B cell (primary cell): ENCODE results near the gene DCUN1D5. TPM values are rescaled to one million over a fixed set of nuclear protein-coding genes. Genes with fewer than 3 reads are reported as not detected.

Experiments
- ATAC-seq: fragments of 200-7000 bp; cut with Tn5 transposase; one replicate; pipeline ENCODE4 v1.10.0; 2021; ENCODE audit warnings: low read depth, mild to moderate bottlenecking, moderate number of reproducible peaks, moderate library complexity
- CTCF ChIA-PET: fragments of 350-600 bp; sonication (Branson Sonifier 250); formaldehyde crosslinking; loops from one replicate; lab custom pipeline; 2021; ENCODE audit warnings: antibody characterized with exemption, inconsistent platforms; lab: Charles Lee
- POLR2A ChIA-PET: fragments of 350-600 bp; sonication (Branson Sonifier 250); formaldehyde crosslinking; loops from one replicate; lab custom pipeline; 2021; ENCODE audit warnings: antibody characterized with exemption; lab: Charles Lee
- DNase-seq: peaks from one replicate; pipeline ENCODE4 v3.0.0; 2013
- H2AFZ ChIP-seq: 2 replicates; pipeline ENCODE4 v1.6.1; 2012; ENCODE audit warnings: mild to moderate bottlenecking, low read depth, low read length; ENCODE audit not compliant: insufficient read depth, poor library complexity, severe bottlenecking
- H3K27ac ChIP-seq, 2 donors: 1 replicate in 1 of 2; 2 replicates in 1 of 2; pipeline ENCODE4 v1.5.1; 2012 to 2013; ENCODE audit warnings: low read length in 2 of 2, mild to moderate bottlenecking in 2 of 2, moderate library complexity in 1 of 2
- H3K27me3 ChIP-seq, 4 experiments: fragments of 200-600 bp in 1 of 4; sonication (generic) in 1 of 4; replicated peaks in 1 of 4; 1 replicate in 2 of 4; 2 replicates in 2 of 4; pipeline versions ENCODE4 v1.6.1 to v1.7.0; 2013 to 2016; ENCODE audit warnings: low read length in 3 of 4, mild to moderate bottlenecking in 2 of 4, mixed read lengths in 1 of 4, moderate library complexity in 1 of 4; ENCODE audit not compliant: insufficient read depth in 4 of 4, control insufficient read depth in 3 of 4; ENCODE audit errors: control extremely low read depth in 1 of 4
- H3K36me3 ChIP-seq, 2 experiments: replicated peaks in 1 of 2; 1 replicate in 1 of 2; 2 replicates in 1 of 2; pipeline versions ENCODE4 v1.6.1 to v1.7.1; 2013; ENCODE audit warnings: low read length in 1 of 2; ENCODE audit not compliant: insufficient read depth in 2 of 2, control insufficient read depth in 1 of 2; ENCODE audit errors: control extremely low read depth in 1 of 2, extremely low read depth in 1 of 2
- H3K4me1 ChIP-seq, 2 donors: fragments of 200-600 bp in 1 of 2; sonication (generic) in 1 of 2; 1 replicate in 1 of 2; 2 replicates in 1 of 2; pipeline versions ENCODE4 v1.5.1 to v1.6.1; 2013 to 2017; ENCODE audit warnings: low read length in 2 of 2; ENCODE audit not compliant: control insufficient read depth in 2 of 2, insufficient read depth in 2 of 2
- H3K4me2 ChIP-seq: replicated peaks from 2 replicates; pipeline ENCODE3; 2012; ENCODE audit warnings: mild to moderate bottlenecking, low read depth, low read length; ENCODE audit not compliant: poor library complexity, severe bottlenecking
- H3K4me3 ChIP-seq, 5 experiments: fragments of 200-600 bp in 1 of 5; sonication (generic) in 1 of 5; 1 replicate in 3 of 5; 2 replicates in 2 of 5; pipeline versions ENCODE4 v1.5.1 to v1.7.0; 2011 to 2016; ENCODE audit warnings: low read length in 4 of 5, mild to moderate bottlenecking in 4 of 5, low read depth in 2 of 5, control low read depth in 1 of 5, moderate library complexity in 1 of 5; ENCODE audit not compliant: insufficient read depth in 1 of 5; ENCODE audit errors: control extremely low read depth in 1 of 5, extremely low read depth in 1 of 5
- H3K79me2 ChIP-seq: fragments of 200-600 bp; sonication (generic); one replicate; pipeline ENCODE4 v1.6.0; 2016; ENCODE audit warnings: low read length; ENCODE audit not compliant: control insufficient read depth, insufficient read depth
- H3K9ac ChIP-seq: fragments of 200-600 bp; sonication (generic); 2 replicates; pipeline ENCODE4 v1.6.1; 2017; ENCODE audit warnings: mild to moderate bottlenecking, low read length, moderate library complexity
- H3K9me3 ChIP-seq, 3 donors: one replicate each; pipeline versions ENCODE4 v1.6.1 to v1.7.1; 2013; ENCODE audit warnings: low read length in 2 of 3; ENCODE audit not compliant: control insufficient read depth in 2 of 3, insufficient read depth in 1 of 3; ENCODE audit errors: control extremely low read depth in 1 of 3
- H4K20me1 ChIP-seq: 2 replicates; pipeline ENCODE4 v1.6.0; 2012; ENCODE audit warnings: mild to moderate bottlenecking, low read length; ENCODE audit not compliant: insufficient read depth, control insufficient read depth, poor library complexity, severe bottlenecking
- H3K27ac Mint-ChIP-seq: one replicate; pipeline ENCODE4 v1.8.0; 2021; ENCODE audit warnings: mixed read lengths
- H3K27me3 Mint-ChIP-seq: one replicate; pipeline ENCODE4 v1.8.0; 2021; ENCODE audit warnings: mixed read lengths
- H3K4me1 Mint-ChIP-seq: one replicate; pipeline ENCODE4 v1.8.0; 2021; ENCODE audit warnings: mixed read lengths
- H3K4me3 Mint-ChIP-seq: one replicate; pipeline ENCODE4 v1.8.0; 2021; ENCODE audit warnings: mixed read lengths
- H3K9me3 Mint-ChIP-seq: one replicate; pipeline ENCODE4 v1.8.0; 2022; ENCODE audit warnings: mixed read lengths; ENCODE audit not compliant: insufficient read depth
- EZH2 ChIP-seq: IDR thresholded peaks from 2 replicates; pipeline ENCODE4 v1.6.1; 2012; ENCODE audit warnings: borderline replicate concordance, low read depth, mild to moderate bottlenecking, moderate library complexity, low read length; ENCODE audit not compliant: insufficient read depth, poor library complexity, severe bottlenecking
- WGBS: methylation state at CpG from one replicate; pipeline ENCODE4 v1.1.5; 2013; ENCODE audit warnings: missing lambda C conversion rate; ENCODE audit not compliant: insufficient coverage; 5-methylcytosine and 5-hydroxymethylcytosine counted together
- intact Hi-C: fragments of 100-400 bp; cut with micrococcal nuclease; formaldehyde crosslinking; loops from one replicate; pipeline ENCODE4 v1.10.0; 2022
- polyA plus RNA-seq: library from polyadenylated mRNA; depleted of rRNA; stranded (reverse); fragments of >200 nt; gene quantifications from 2 replicates; pipeline ENCODE4 v1.2.3, GENCODE V29; 2012
- total RNA-seq, 2 donors: library from RNA; stranded (reverse); fragments of 120-200 nt in 1 of 2; gene quantifications; 1 replicate in 1 of 2; 2 replicates in 1 of 2; pipeline versions ENCODE4 v1.2.3 to v1.2.4, GENCODE V29; 2013 to 2022
- TF ChIP-seq, protein P1 (sequence below): fragments of 200-600 bp; IDR thresholded peaks from one replicate; pipeline ENCODE4 v1.8.0; 2022; ENCODE audit warnings: antibody characterized with exemption, mild to moderate bottlenecking

Gene DCUN1D5
- total and polyA plus RNA-seq, 2 donors (not counting 1 experiment from before 2014, with no cell fraction given): 11.9 to 14.2 TPM

DNA sequence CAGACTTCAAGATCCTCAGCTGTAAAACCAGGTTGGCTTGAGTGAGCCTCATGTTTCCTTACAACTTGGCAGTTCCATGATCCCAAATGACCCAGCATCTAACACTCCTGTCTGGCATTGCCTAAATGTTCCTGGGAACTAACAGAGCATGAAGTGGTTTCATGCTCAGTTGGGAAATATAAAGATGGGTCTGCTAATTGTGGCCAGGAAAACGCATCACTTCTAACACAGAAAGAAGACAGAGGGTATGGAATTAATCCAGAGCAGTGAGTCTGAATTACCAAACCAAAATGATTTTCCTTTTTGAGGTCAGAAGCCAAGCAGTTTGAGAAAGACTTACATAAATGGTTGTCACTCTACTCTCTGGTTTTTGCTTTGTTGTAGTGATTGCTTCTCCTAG lies 75.9 kb downstream of the DCUN1D5 start:
- Mint-ChIP-seq H3K4me1 (no peaks in the 10 kb centered on the region), H3K4me3 (no peak overlapping the region), H3K9me3 (no peaks in the 10 kb centered on the region), H3K27me3 (peaks cover 12% of the 10 kb centered on the region), H3K27ac (no peak overlapping the region)
- no peak overlapping the region for H3K4me2 ChIP-seq
- intact Hi-C loops: no loop called here
- H3K27ac ChIP-seq: no peak overlapping the region
- DNase-seq (no peak), ATAC-seq (no peak)
- H4K20me1 ChIP-seq: no peaks in the 10 kb centered on the region
- peaks cover 0 to 6% (median 0%) of the 10 kb centered on the region in 4 experiments for H3K27me3 ChIP-seq
- TF ChIP-seq, protein P1, sequence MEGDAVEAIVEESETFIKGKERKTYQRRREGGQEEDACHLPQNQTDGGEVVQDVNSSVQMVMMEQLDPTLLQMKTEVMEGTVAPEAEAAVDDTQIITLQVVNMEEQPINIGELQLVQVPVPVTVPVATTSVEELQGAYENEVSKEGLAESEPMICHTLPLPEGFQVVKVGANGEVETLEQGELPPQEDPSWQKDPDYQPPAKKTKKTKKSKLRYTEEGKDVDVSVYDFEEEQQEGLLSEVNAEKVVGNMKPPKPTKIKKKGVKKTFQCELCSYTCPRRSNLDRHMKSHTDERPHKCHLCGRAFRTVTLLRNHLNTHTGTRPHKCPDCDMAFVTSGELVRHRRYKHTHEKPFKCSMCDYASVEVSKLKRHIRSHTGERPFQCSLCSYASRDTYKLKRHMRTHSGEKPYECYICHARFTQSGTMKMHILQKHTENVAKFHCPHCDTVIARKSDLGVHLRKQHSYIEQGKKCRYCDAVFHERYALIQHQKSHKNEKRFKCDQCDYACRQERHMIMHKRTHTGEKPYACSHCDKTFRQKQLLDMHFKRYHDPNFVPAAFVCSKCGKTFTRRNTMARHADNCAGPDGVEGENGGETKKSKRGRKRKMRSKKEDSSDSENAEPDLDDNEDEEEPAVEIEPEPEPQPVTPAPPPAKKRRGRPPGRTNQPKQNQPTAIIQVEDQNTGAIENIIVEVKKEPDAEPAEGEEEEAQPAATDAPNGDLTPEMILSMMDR: no peak
- TF ChIP-seq EZH2: no peak
- ChIA-PET CTCF (no interaction called here), POLR2A (no interaction called here)
- H3K79me2 ChIP-seq: no peaks in the 10 kb centered on the region
- H3K9me3 ChIP-seq: peaks cover 0 to 2% (median 1%) of the 10 kb centered on the region in 3 donors
- no peak overlapping the region for H3K9ac ChIP-seq
- whole genome bisulfite sequencing: no CpG with 5 or more reads among the region's 1 CpG
- H2AFZ ChIP-seq: no peak overlapping the region
- H3K4me3 ChIP-seq: no peak overlapping the region
- no peaks in the 10 kb centered on the region for H3K36me3 ChIP-seq
- no peaks in the 10 kb centered on the region for H3K4me1 ChIP-seq

DNA sequence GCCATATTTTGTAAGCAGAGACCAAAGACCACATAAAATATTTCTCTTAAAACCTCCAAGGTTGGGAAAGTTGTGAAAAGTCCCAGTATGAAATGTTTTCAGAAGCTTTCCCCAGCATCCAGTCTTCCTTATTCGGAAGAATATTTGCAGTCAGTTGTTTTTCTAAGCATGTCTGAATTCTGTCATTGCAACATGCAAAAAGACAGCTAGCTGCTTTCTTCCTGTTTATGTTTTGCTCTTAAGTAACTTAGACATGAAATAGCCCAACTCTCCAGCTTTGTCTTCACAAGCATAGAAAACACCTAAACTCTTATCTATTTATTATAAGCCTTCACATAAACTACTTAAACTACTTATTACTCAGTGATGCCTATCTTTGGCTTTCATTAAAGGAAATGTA lies 78.5 kb downstream of the DCUN1D5 start:
- Mint-ChIP-seq H3K4me3 (no peak overlapping the region), H3K27me3 (peaks cover 14% of the 10 kb centered on the region), H3K4me1 (no peaks in the 10 kb centered on the region), H3K27ac (no peak overlapping the region), H3K9me3 (peaks cover 7% of the 10 kb centered on the region)
- CTCF ChIA-PET: no interaction called here
- DNase-seq: no peak
- WGBS: no CpG with 5 or more reads among the region's 1 CpG
- Histone ChIP-seq H4K20me1 (no peaks in the 10 kb centered on the region), H3K79me2 (no peaks in the 10 kb centered on the region), H3K9me3 (peaks cover 0 to 10% (median 2%) of the 10 kb centered on the region in 3 donors), H3K36me3 (no peaks in the 10 kb centered on the region), H3K27ac (no peak overlapping the region), H2AFZ (no peak overlapping the region), H3K9ac (no peak overlapping the region), H3K4me2 (no peak overlapping the region), H3K4me1 (no peaks in the 10 kb centered on the region), H3K27me3 (peaks cover 0 to 6% (median 0%) of the 10 kb centered on the region in 4 experiments), H3K4me3 (no peak overlapping the region)
- POLR2A ChIA-PET: no interaction called here
- TF ChIP-seq, protein P1: no peak
- TF ChIP-seq EZH2: no peak
- intact Hi-C loops: no loop called here
- ATAC-seq: no peak

Other genes with a start within 250 kb of the DCUN1D5 start
- not detected in 2 replicates for gene MMP3, start 248.6 kb downstream of the DCUN1D5 start, total RNA-seq
- gene MMP3, start 248.6 kb downstream of the DCUN1D5 start, polyA plus RNA-seq: not detected in 2 replicates
- gene MMP12, start 217.2 kb downstream of the DCUN1D5 start, total RNA-seq: not detected in 2 replicates
- gene MMP12, start 217.2 kb downstream of the DCUN1D5 start, polyA plus RNA-seq: not detected in 2 replicates
- gene MMP13, start 136.4 kb downstream of the DCUN1D5 start, total RNA-seq: not detected in 2 replicates
- not detected in 2 replicates for gene MMP13, start 136.4 kb downstream of the DCUN1D5 start, polyA plus RNA-seq
- gene DYNC2H1, start 17.3 kb upstream of the DCUN1D5 start, total RNA-seq: 7.1 and 7.8 TPM in 2 replicates
- gene DYNC2H1, start 17.3 kb upstream of the DCUN1D5 start, polyA plus RNA-seq: 0.71 and 0.92 TPM in 2 replicates